ENCODE results near the gene CASK.

DNA sequence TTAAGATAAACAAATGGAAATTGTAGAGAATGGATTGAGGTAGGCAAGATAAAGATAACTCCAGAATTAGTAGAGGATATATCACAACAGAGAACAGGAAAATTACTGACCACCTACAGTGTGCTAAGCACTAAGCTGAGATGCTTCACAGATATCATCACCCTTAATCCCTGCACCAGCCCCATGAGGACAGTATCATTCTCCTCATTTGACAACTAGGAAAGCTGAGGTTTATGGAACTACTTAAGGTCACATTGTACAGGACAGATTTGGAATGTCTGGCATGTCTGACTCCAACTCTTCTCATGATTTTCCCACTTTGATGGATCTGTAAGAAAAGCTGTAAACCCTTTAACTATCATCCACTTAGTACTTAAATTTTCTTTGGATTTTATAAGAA, 95.5 kb downstream of the CASK start:
- TF ChIP-seq, protein P1, sequence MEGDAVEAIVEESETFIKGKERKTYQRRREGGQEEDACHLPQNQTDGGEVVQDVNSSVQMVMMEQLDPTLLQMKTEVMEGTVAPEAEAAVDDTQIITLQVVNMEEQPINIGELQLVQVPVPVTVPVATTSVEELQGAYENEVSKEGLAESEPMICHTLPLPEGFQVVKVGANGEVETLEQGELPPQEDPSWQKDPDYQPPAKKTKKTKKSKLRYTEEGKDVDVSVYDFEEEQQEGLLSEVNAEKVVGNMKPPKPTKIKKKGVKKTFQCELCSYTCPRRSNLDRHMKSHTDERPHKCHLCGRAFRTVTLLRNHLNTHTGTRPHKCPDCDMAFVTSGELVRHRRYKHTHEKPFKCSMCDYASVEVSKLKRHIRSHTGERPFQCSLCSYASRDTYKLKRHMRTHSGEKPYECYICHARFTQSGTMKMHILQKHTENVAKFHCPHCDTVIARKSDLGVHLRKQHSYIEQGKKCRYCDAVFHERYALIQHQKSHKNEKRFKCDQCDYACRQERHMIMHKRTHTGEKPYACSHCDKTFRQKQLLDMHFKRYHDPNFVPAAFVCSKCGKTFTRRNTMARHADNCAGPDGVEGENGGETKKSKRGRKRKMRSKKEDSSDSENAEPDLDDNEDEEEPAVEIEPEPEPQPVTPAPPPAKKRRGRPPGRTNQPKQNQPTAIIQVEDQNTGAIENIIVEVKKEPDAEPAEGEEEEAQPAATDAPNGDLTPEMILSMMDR (IDR thresholded peaks at IDR 0.05; ENCODE audit: insufficient read depth, low read length) = no peak
- no peak for TF ChIP-seq POLR2AphosphoS5 (IDR thresholded peaks at IDR 0.05; ENCODE audit: low read depth)
- TF ChIP-seq, protein P2, sequence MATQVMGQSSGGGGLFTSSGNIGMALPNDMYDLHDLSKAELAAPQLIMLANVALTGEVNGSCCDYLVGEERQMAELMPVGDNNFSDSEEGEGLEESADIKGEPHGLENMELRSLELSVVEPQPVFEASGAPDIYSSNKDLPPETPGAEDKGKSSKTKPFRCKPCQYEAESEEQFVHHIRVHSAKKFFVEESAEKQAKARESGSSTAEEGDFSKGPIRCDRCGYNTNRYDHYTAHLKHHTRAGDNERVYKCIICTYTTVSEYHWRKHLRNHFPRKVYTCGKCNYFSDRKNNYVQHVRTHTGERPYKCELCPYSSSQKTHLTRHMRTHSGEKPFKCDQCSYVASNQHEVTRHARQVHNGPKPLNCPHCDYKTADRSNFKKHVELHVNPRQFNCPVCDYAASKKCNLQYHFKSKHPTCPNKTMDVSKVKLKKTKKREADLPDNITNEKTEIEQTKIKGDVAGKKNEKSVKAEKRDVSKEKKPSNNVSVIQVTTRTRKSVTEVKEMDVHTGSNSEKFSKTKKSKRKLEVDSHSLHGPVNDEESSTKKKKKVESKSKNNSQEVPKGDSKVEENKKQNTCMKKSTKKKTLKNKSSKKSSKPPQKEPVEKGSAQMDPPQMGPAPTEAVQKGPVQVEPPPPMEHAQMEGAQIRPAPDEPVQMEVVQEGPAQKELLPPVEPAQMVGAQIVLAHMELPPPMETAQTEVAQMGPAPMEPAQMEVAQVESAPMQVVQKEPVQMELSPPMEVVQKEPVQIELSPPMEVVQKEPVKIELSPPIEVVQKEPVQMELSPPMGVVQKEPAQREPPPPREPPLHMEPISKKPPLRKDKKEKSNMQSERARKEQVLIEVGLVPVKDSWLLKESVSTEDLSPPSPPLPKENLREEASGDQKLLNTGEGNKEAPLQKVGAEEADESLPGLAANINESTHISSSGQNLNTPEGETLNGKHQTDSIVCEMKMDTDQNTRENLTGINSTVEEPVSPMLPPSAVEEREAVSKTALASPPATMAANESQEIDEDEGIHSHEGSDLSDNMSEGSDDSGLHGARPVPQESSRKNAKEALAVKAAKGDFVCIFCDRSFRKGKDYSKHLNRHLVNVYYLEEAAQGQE (IDR thresholded peaks at IDR 0.05; ENCODE audit: insufficient replicate concordance, low read depth) = no peak
